SIG-M5 (cell line): ENCODE results near the gene LRRC4B.
"Not testable (repeated sequence)": the region's sequence is repeated elsewhere in the genome, so short reads cannot be mapped to it uniquely, and the experiment has no call there.

ENCODE experiments used
- DNase-seq: peaks from one replicate; lab custom pipeline; 2025; lab: John Stamatoyannopoulos, UW

LRRC4B gene

GRCh38 chr19:50486823-50487515, 81.3 kb downstream of the LRRC4B start:
- no peak for DNase-seq

- no peak for DNase-seq
Observed at GRCh38 chr19:50485284-50485955, 82.8 kb downstream of the LRRC4B start.

GRCh38 chr19:50482916-50483315, 85.3 kb downstream of the LRRC4B start:
- DNase-seq: no peak

GRCh38 chr19:50482271-50482855, 85.9 kb downstream of the LRRC4B start:
- DNase-seq: no peak

GRCh38 chr19:50481351-50482149, 86.7 kb downstream of the LRRC4B start:
- DNase-seq: no peak

GRCh38 chr19:50480281-50481111, 87.7 kb downstream of the LRRC4B start:
- no peak for DNase-seq

GRCh38 chr19:50479761-50480251, 88.4 kb downstream of the LRRC4B start:
- DNase-seq: no peak

GRCh38 chr19:50478901-50479715, 89.1 kb downstream of the LRRC4B start:
- DNase-seq: no peak

- DNase-seq: no peak
Observed at GRCh38 chr19:50477751-50478515, 90.3 kb downstream of the LRRC4B start.

GRCh38 chr19:50476907-50477238, 91.4 kb downstream of the LRRC4B start:
- no peak for DNase-seq

- DNase-seq: no peak
Observed at GRCh38 chr19:50476224-50476906, 91.9 kb downstream of the LRRC4B start, which contains the start of the genes EMC10 and GARIN5A. TSS of gene EMC10 (plus strand) at chr19:50476507. CDS start at chr19:50476545, 38 bp downstream. TSS of gene GARIN5A (minus strand) at chr19:50476848. CDS start at chr19:50476388, 460 bp downstream.

- DNase-seq: no peak
Observed at GRCh38 chr19:50475736-50476223, 92.5 kb downstream of the LRRC4B start.

- DNase-seq: no peak
Observed at GRCh38 chr19:50475101-50475568, 93.1 kb downstream of the LRRC4B start.

- not testable (repeated sequence) for DNase-seq
Observed at GRCh38 chr19:50473336-50473735, 94.9 kb downstream of the LRRC4B start.

- DNase-seq: no peak
Observed at GRCh38 chr19:50468818-50469217, 99.4 kb downstream of the LRRC4B start.

GRCh38 chr19:50467566-50467965, 100.7 kb downstream of the LRRC4B start:
- no peak for DNase-seq
